ENCODE results near the gene ITPR2. TPM values are rescaled to one million over a fixed set of nuclear protein-coding genes. Genes with fewer than 3 reads are reported as not detected.
"Not testable (repeated sequence)": the region's sequence is repeated elsewhere in the genome, so short reads cannot be mapped to it uniquely, and the experiment has no call there.

The ITPR2 gene
- total RNA-seq, 2 donors from 2014 or later: 42.6 to 76.9 TPM

DNA sequence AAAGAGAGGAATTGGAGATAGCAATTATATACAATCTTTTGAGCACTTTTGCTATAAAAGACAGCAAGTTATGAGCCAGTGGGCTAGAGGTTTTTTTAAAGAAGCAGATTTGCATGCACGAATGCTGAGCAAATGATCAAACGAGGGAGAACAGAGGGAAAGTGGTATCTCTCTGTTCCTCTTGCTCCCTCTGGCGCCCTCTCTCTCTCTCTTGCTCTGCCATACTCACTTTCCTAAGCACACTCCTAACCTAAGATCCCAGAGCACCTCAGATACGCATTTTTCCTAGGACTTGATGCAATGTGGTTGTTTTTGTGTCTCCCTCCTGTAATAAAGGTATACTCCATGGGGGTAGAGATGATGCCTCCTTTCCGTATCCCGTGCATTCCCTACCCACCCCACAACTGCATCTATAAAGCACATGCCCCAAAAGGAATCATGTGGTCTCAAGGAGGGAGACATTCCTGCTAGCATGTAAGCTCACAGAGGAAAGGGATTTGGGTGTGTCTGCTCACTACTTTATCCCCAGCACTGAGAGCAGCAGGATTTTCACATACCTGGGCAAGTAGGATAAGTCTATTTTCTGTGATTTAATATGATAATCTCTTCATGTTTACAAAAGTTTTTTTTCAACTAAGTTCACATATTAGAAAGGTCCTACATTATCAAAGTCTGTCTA is 367.4 kb downstream of the ITPR2 start:
- H3K9me3 Mint-ChIP-seq: no peaks in the 10 kb centered on the region
- H3K27me3 Mint-ChIP-seq: no peaks in the 10 kb centered on the region
- ATAC-seq: no peak
- peaks cover 12% of the 10 kb centered on the region for H3K36me3 Mint-ChIP-seq
- no peaks in the 10 kb centered on the region for H3K4me1 Mint-ChIP-seq (ENCODE audit: low read depth in 2 of 2)
- no peak for DNase-seq (ENCODE audit: low spot score)
- H3K27ac Mint-ChIP-seq: no peak overlapping the region
- no peak overlapping the region for H3K4me3 Mint-ChIP-seq

- DNase-seq (ENCODE audit: low spot score) (no peak), ATAC-seq (peak; percentile 34 to 66)
- Mint-ChIP-seq H3K4me1 (ENCODE audit: low read depth in 2 of 2) (peaks cover 7 to 8% of the 10 kb centered on the region in 2 donors), H3K36me3 (peaks cover 20% of the 10 kb centered on the region), H3K27me3 (no peaks in the 10 kb centered on the region), H3K9me3 (no peaks in the 10 kb centered on the region), H3K4me3 (no peak overlapping the region), H3K27ac (no peak overlapping the region)
Measured at GRCh38 chr12:26461776-26462175, 371.2 kb downstream of the ITPR2 start.

DNA sequence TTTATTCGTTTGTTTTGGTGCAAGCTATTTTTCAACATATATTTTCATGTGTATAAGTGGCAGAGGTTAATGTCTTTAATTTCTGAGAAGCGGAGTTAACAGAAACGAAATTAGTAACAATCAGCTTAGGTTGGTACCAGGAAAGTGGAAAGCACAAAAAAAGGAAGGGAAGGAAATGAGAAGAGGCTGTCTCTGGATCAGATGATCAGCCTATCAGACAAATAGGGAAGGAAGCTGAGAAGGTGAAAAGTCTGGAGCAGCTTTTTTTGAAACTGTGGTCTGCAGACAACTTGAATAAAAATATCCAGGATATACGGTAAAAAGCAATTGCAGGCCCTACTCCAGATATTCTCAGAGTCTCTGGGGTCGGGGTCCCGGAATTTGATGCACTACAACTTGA is 372.6 kb downstream of the ITPR2 start:
- ATAC-seq: no peak
- no peak for DNase-seq (ENCODE audit: low spot score)
- Mint-ChIP-seq H3K27ac (no peak overlapping the region), H3K4me1 (ENCODE audit: low read depth in 2 of 2) (peaks cover 8% of the 10 kb centered on the region in 2 donors), H3K27me3 (no peaks in the 10 kb centered on the region), H3K9me3 (no peaks in the 10 kb centered on the region), H3K36me3 (peaks cover 21% of the 10 kb centered on the region), H3K4me3 (no peak overlapping the region)

GRCh38 chr12:26455936-26456574 is 376.9 kb downstream of the ITPR2 start:
- DNase-seq (ENCODE audit: low spot score) (no peak), ATAC-seq (no peak)
- Mint-ChIP-seq H3K4me1 (ENCODE audit: low read depth in 2 of 2) (peaks cover 8 to 11% of the 10 kb centered on the region in 2 donors), H3K9me3 (no peaks in the 10 kb centered on the region), H3K4me3 (no peak overlapping the region), H3K27ac (no peak overlapping the region), H3K36me3 (peaks cover 21% of the 10 kb centered on the region), H3K27me3 (no peaks in the 10 kb centered on the region)

GRCh38 chr12:26453246-26453645 is 379.7 kb downstream of the ITPR2 start:
- ATAC-seq (no peak), DNase-seq (ENCODE audit: low spot score) (no peak)
- Mint-ChIP-seq H3K4me3 (no peak overlapping the region), H3K4me1 (ENCODE audit: low read depth in 2 of 2) (peaks cover 8% of the 10 kb centered on the region in 2 donors), H3K9me3 (no peaks in the 10 kb centered on the region), H3K36me3 (peaks cover 20% of the 10 kb centered on the region), H3K27me3 (no peaks in the 10 kb centered on the region), H3K27ac (no peak overlapping the region)

DNA sequence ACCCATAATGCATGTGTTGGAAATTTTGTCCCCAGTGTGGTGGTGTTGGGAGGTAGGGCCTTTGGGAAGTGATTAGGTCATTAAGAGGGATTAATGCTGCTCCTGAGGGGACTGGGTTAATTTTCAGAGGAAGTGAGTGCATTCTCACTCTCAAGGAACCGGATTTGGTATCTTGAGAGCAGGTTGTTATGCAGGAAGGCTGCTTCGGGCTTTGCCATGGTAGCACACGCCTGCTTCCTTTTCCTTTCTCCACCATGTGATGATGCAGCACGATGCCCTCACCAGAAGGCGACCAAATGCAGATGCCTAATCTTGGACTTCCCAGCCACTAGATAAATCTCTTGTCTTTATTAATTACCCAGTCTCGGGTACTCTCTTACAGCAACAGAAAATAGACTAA is 380.5 kb downstream of the ITPR2 start:
- no peaks in the 10 kb centered on the region for H3K27me3 Mint-ChIP-seq
- H3K27ac Mint-ChIP-seq: no peak overlapping the region
- H3K36me3 Mint-ChIP-seq: peaks cover 13% of the 10 kb centered on the region
- H3K9me3 Mint-ChIP-seq: no peaks in the 10 kb centered on the region
- ATAC-seq: no peak
- peaks cover 8% of the 10 kb centered on the region in 2 donors for H3K4me1 Mint-ChIP-seq (ENCODE audit: low read depth in 2 of 2)
- DNase-seq (ENCODE audit: low spot score): no peak
- H3K4me3 Mint-ChIP-seq: no peak overlapping the region

DNA sequence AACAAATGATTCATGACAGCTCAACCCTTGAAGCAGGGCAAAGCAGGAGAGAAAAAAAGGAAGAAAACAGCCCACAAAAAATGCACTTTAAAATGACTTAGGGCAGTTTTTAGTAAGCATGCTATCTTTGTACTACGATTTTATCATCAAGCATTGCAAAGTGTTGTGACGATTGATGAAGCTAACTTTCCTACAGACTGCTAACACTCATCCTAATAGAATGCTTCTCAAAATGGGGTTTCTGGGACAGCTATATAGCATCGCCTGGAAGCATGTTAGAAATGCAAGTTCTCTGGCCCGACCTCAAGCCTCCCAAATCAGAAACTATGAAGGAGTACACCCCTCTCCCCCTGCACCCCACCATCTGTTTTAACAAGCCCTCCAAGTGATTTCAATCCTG is 381.2 kb downstream of the ITPR2 start:
- Mint-ChIP-seq H3K27ac (no peak overlapping the region), H3K27me3 (no peaks in the 10 kb centered on the region), H3K9me3 (no peaks in the 10 kb centered on the region), H3K4me3 (no peak overlapping the region), H3K36me3 (peaks cover 5% of the 10 kb centered on the region), H3K4me1 (ENCODE audit: low read depth in 2 of 2) (peaks cover 1 to 3% of the 10 kb centered on the region in 2 donors)
- no peak for DNase-seq (ENCODE audit: low spot score)
- ATAC-seq: no peak

- Mint-ChIP-seq H3K9me3 (no peaks in the 10 kb centered on the region), H3K27ac (no peak overlapping the region), H3K36me3 (peaks cover 16% of the 10 kb centered on the region), H3K4me1 (ENCODE audit: low read depth in 2 of 2) (no peaks in the 10 kb centered on the region), H3K27me3 (no peaks in the 10 kb centered on the region), H3K4me3 (no peak overlapping the region)
- no peak for ATAC-seq
- no peak for DNase-seq (ENCODE audit: low spot score)
Measured at GRCh38 chr12:26445909-26446308, 387.1 kb downstream of the ITPR2 start.

GRCh38 chr12:26443309-26443708 is 389.7 kb downstream of the ITPR2 start:
- Mint-ChIP-seq H3K4me1 (ENCODE audit: low read depth in 2 of 2) (no peaks in the 10 kb centered on the region), H3K27ac (no peak overlapping the region), H3K9me3 (no peaks in the 10 kb centered on the region), H3K36me3 (peaks cover 14% of the 10 kb centered on the region), H3K4me3 (no peak overlapping the region), H3K27me3 (no peaks in the 10 kb centered on the region)
- DNase-seq (ENCODE audit: low spot score): no peak
- no peak for ATAC-seq

DNA sequence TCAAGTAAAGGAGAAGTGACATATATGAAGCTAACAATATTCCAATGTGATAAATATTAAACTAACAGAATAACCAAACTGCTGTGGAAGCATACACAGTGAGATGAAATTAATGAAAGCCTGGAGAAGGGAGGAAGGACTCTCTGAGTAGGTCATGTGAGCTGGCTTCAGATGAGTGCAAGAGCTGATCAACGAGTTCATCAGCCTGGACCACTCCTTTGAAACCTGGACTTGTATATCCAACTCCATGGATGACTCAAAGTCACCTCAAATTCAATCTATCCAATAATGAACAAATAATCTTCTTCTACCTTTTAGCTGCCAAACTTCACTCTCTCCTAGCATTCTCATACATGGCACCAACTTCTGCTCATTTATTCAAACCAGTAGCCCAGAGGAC is 391.6 kb downstream of the ITPR2 start:
- H3K27me3 Mint-ChIP-seq: no peaks in the 10 kb centered on the region
- DNase-seq (ENCODE audit: low spot score): no peak
- H3K27ac Mint-ChIP-seq: peak overlapping the region in 1 of 2 donors; percentile 5
- no peaks in the 10 kb centered on the region for H3K9me3 Mint-ChIP-seq
- no peak for ATAC-seq
- no peaks in the 10 kb centered on the region for H3K4me1 Mint-ChIP-seq (ENCODE audit: low read depth in 2 of 2)
- H3K36me3 Mint-ChIP-seq: peaks cover 14% of the 10 kb centered on the region
- H3K4me3 Mint-ChIP-seq: no peak overlapping the region

GRCh38 chr12:26435069-26435404 is 398.0 kb downstream of the ITPR2 start:
- no peaks in the 10 kb centered on the region for H3K9me3 Mint-ChIP-seq

DNA sequence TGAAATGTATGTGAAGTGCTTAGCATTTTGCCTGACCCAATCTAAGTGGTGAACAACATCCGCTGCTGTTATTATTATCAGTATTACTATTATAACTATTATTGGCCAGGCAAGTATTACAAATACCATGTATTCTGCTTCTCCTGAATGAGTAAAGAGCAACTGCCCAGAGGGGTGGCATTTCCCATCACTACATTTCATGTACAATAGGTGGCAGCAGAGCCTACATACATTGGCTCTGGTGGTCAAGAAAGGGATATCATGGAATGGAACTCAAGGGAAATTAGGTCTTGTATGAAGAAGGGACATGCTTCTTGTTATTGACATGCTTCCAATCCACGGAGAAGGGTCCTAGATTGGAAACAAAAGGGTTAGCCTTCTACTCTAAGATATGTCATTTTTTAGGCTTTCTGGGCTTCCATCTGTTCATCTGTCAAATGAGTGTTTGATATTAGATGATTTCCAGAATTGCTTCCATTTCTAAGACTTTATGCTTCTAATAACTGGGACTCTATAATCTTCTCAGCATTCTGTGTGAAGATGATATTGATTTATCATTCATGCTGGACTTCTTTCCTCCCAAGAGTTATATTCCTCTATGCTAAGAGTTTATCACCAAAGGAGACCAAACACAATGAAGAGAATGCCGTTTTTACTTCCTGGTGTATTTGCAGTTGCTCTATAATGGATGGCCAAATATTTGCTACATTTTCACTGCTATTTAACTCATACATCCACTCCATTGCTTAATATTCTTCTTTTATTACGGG is 398.5 kb downstream of the ITPR2 start:
- H3K27ac Mint-ChIP-seq: no peak overlapping the region
- no peak for DNase-seq (ENCODE audit: low spot score)
- H3K36me3 Mint-ChIP-seq: no peaks in the 10 kb centered on the region
- no peak for ATAC-seq
- H3K4me3 Mint-ChIP-seq: no peak overlapping the region
- no peaks in the 10 kb centered on the region for H3K27me3 Mint-ChIP-seq
- H3K9me3 Mint-ChIP-seq: no peaks in the 10 kb centered on the region
- H3K4me1 Mint-ChIP-seq (ENCODE audit: low read depth in 2 of 2): no peaks in the 10 kb centered on the region

More at GRCh38 chr12:26435069-26435404, 398.0 kb downstream of the ITPR2 start:
- no peaks in the 10 kb centered on the region for H3K36me3 Mint-ChIP-seq
- DNase-seq (ENCODE audit: low spot score) (no peak), ATAC-seq (no peak)
- H3K4me3 Mint-ChIP-seq: no peak overlapping the region
- no peaks in the 10 kb centered on the region for H3K4me1 Mint-ChIP-seq (ENCODE audit: low read depth in 2 of 2)
- H3K27ac Mint-ChIP-seq: no peak overlapping the region
- no peaks in the 10 kb centered on the region for H3K27me3 Mint-ChIP-seq

GRCh38 chr12:26433701-26434100 is 399.3 kb downstream of the ITPR2 start:
- not testable (repeated sequence) for H3K36me3 Mint-ChIP-seq; ATAC-seq; H3K4me1 Mint-ChIP-seq (ENCODE audit: low read depth in 2 of 2); H3K4me3 Mint-ChIP-seq; H3K9me3 Mint-ChIP-seq; H3K27ac Mint-ChIP-seq; DNase-seq (ENCODE audit: low spot score); H3K27me3 Mint-ChIP-seq

- no peak overlapping the region for H3K4me3 Mint-ChIP-seq
- no peak overlapping the region for H3K27ac Mint-ChIP-seq
- H3K36me3 Mint-ChIP-seq: no peaks in the 10 kb centered on the region
- no peaks in the 10 kb centered on the region for H3K9me3 Mint-ChIP-seq
- no peaks in the 10 kb centered on the region for H3K27me3 Mint-ChIP-seq
- no peaks in the 10 kb centered on the region for H3K4me1 Mint-ChIP-seq (ENCODE audit: low read depth in 2 of 2)
- ATAC-seq: no peak
- DNase-seq (ENCODE audit: low spot score): no peak
Measured at GRCh38 chr12:26431211-26431610, 401.8 kb downstream of the ITPR2 start.

Data from natural killer cell treated with Interleukin-12 subunit alpha and Interleukin-12 subunit beta and Interleukin-15 and Interleukin-18, amount 100 ng/mL, for 72 hours (primary cell).